Measurements from ENCODE around the gene NEBL. TPM values are rescaled to one million over a fixed set of nuclear protein-coding genes. Genes with fewer than 3 reads are reported as not detected.

Gene NEBL
- total RNA-seq, 4 donors from 2014 or later, result 6.0 to 14.0 (median 12.1) TPM

GRCh38 chr10:20870834-20871233 is 26.3 kb downstream of the NEBL start:
- 81 to 97% methylated on average over 3 of the region's 3 CpGs for WGBS, 2 donors (ENCODE audit: low coverage in 1 of 2)
- intact Hi-C loops (cut with DNase I; ENCODE audit: low total_unique reads), result no loop called here
- in situ Hi-C loops (cut with MboI; ENCODE audit: low pct_ligation_motif_present in 1 of 4, low pct_unique_long_range_greater_than_20kb in 1 of 4, low sequenced_read_pairs in 3 of 4), result loop anchor here in 3 of 4 donors (25.0 kb wide), 1 partner anchor 391 kb away; no protein-coding TSS in a partner anchor

GRCh38 chr10:20863008-20863407 is 34.1 kb downstream of the NEBL start:
- H3K4me1 ChIP-seq, result no peaks in the 10 kb centered on the region
- DNase-seq, result no peak
- in situ Hi-C loops (cut with MboI; ENCODE audit: low pct_ligation_motif_present in 1 of 4, low pct_unique_long_range_greater_than_20kb in 1 of 4, low sequenced_read_pairs in 3 of 4), result loop anchor here in 3 of 4 donors (25.0 kb wide), 1 partner anchor 399 kb away; no protein-coding TSS in a partner anchor
- no peaks in the 10 kb centered on the region for H3K27me3 ChIP-seq
- no peak overlapping the region for H3K27ac ChIP-seq
- TF ChIP-seq CTCF (IDR thresholded peaks at IDR 0.05), result no peak
- no peak for TF ChIP-seq EP300 (IDR thresholded peaks at IDR 0.05; ENCODE audit: low read depth)
- no peak for TF ChIP-seq POLR2A (IDR thresholded peaks at IDR 0.05)
- TF ChIP-seq POLR2AphosphoS5 (IDR thresholded peaks at IDR 0.05), result no peak
- WGBS, 2 donors (ENCODE audit: low coverage in 1 of 2), result 82 to 86% methylated on average over 4 of the region's 4 CpGs
- intact Hi-C loops (cut with DNase I; ENCODE audit: low total_unique reads), result no loop called here
- no peaks in the 10 kb centered on the region for H3K9me3 ChIP-seq
- H3K36me3 ChIP-seq, result no peaks in the 10 kb centered on the region
- H3K4me3 ChIP-seq, result no peak overlapping the region

More at GRCh38 chr10:20870834-20871233, 26.3 kb downstream of the NEBL start:
- Histone ChIP-seq H3K27ac (no peak overlapping the region), H3K27me3 (no peaks in the 10 kb centered on the region), H3K4me1 (no peaks in the 10 kb centered on the region), H3K4me3 (no peak overlapping the region), H3K9me3 (no peaks in the 10 kb centered on the region), H3K36me3 (no peaks in the 10 kb centered on the region)
- TF ChIP-seq POLR2AphosphoS5 (IDR thresholded peaks at IDR 0.05) (no peak), POLR2A (IDR thresholded peaks at IDR 0.05) (no peak), EP300 (IDR thresholded peaks at IDR 0.05; ENCODE audit: low read depth) (no peak), CTCF (IDR thresholded peaks at IDR 0.05) (no peak)
- no peak for DNase-seq

- TF ChIP-seq CTCF (IDR thresholded peaks at IDR 0.05), result peak; percentile 24 to 41 (median 31)
- TF ChIP-seq EP300 (IDR thresholded peaks at IDR 0.05; ENCODE audit: low read depth), result no peak
- Histone ChIP-seq H3K9me3 (no peaks in the 10 kb centered on the region), H3K27ac (no peak overlapping the region), H3K27me3 (no peaks in the 10 kb centered on the region), H3K4me1 (no peaks in the 10 kb centered on the region), H3K4me3 (no peak overlapping the region), H3K36me3 (no peaks in the 10 kb centered on the region)
- DNase-seq, result no peak
- WGBS, 2 donors (ENCODE audit: low coverage in 1 of 2), result 5 to 12% methylated on average over 2 of the region's 2 CpGs
- in situ Hi-C loops (cut with MboI; ENCODE audit: low pct_ligation_motif_present in 1 of 4, low pct_unique_long_range_greater_than_20kb in 1 of 4, low sequenced_read_pairs in 3 of 4) (loop anchor here in 3 of 4 donors (25.0 kb wide), 1 partner anchor 404 kb away; no protein-coding TSS in a partner anchor), intact Hi-C loops (cut with DNase I; ENCODE audit: low total_unique reads) (no loop called here)
These were observed 38.6 kb downstream of the NEBL start for GRCh38 chr10:20858292-20859124.

- in situ Hi-C loops (cut with MboI; ENCODE audit: low pct_ligation_motif_present in 1 of 4, low pct_unique_long_range_greater_than_20kb in 1 of 4, low sequenced_read_pairs in 3 of 4), result loop anchor here in 3 of 4 donors (25.0 kb wide), 1 partner anchor 406 kb away; no protein-coding TSS in a partner anchor
- intact Hi-C loops (cut with DNase I; ENCODE audit: low total_unique reads), result no loop called here
- TF ChIP-seq POLR2A (IDR thresholded peaks at IDR 0.05), result no peak
- no peak for TF ChIP-seq CTCF (IDR thresholded peaks at IDR 0.05)
- TF ChIP-seq EP300 (IDR thresholded peaks at IDR 0.05; ENCODE audit: low read depth), result no peak
- TF ChIP-seq POLR2AphosphoS5 (IDR thresholded peaks at IDR 0.05), result no peak
- no peak for DNase-seq
- Histone ChIP-seq H3K4me3 (no peak overlapping the region), H3K27me3 (no peaks in the 10 kb centered on the region), H3K27ac (no peak overlapping the region), H3K36me3 (no peaks in the 10 kb centered on the region), H3K9me3 (no peaks in the 10 kb centered on the region), H3K4me1 (no peaks in the 10 kb centered on the region)
- WGBS, 2 donors (ENCODE audit: low coverage in 1 of 2), result 60 to 71% methylated on average over 1 of the region's 1 CpG
These were observed 40.6 kb downstream of the NEBL start for GRCh38 chr10:20856484-20856883.

Measured in transverse colon (tissue), 4 donors.